ENCODE measurements around the gene POU3F3. TPM values are rescaled to one million over a fixed set of nuclear protein-coding genes. Genes with fewer than 3 reads are reported as not detected.

The POU3F3 gene
- total RNA-seq, 1 experiment from 2014 or later, result not detected

DNA sequence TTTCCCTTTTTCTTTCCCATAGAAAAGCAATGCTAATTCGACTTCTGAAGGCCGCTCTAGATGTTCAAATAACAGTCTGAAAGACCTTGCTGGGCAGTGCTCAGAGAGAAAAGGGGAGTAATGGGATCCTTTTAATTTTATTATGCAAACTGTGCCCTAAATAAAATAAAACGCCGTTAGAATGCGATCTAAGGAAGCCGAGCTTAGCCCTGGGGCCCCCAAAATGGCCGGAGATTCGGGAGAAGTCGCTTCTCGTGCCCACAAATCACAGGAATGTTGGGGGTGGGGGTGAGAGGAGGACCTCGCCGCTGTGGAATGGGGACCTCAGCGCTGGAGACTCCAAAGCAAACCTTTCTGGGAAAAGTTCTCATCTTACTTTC lies 8.4 kb upstream of the POU3F3 start (continued):
- TF ChIP-seq, protein P1, sequence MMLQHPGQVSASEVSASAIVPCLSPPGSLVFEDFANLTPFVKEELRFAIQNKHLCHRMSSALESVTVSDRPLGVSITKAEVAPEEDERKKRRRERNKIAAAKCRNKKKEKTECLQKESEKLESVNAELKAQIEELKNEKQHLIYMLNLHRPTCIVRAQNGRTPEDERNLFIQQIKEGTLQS (IDR thresholded peaks at IDR 0.05), result no peak
- TF ChIP-seq TCF7L2 (IDR thresholded peaks at IDR 0.05; ENCODE audit: borderline replicate concordance, extremely low read depth, insufficient read depth, insufficient read length), result no peak
- no peak for TF ChIP-seq POLR2A (IDR thresholded peaks at IDR 0.05; ENCODE audit: borderline replicate concordance, extremely low read depth, insufficient read depth, insufficient read length)
- TF ChIP-seq EZH2 (IDR thresholded peaks at IDR 0.05), result no peak
- TF ChIP-seq CBX3 (IDR thresholded peaks at IDR 0.05; ENCODE audit: low read depth), result no peak
- no peak for TF ChIP-seq RAD21 (IDR thresholded peaks at IDR 0.05; ENCODE audit: low read depth)
- TF ChIP-seq SIN3A (IDR thresholded peaks at IDR 0.05; ENCODE audit: low read depth), result no peak
- TF ChIP-seq SP1 (IDR thresholded peaks at IDR 0.05; ENCODE audit: low read depth), result no peak
- no peak for TF ChIP-seq ZNF274 (IDR thresholded peaks at IDR 0.05; ENCODE audit: low read depth, low read length)
- TF ChIP-seq ELF1 (IDR thresholded peaks at IDR 0.05; ENCODE audit: borderline replicate concordance, low read depth), result no peak

DNA sequence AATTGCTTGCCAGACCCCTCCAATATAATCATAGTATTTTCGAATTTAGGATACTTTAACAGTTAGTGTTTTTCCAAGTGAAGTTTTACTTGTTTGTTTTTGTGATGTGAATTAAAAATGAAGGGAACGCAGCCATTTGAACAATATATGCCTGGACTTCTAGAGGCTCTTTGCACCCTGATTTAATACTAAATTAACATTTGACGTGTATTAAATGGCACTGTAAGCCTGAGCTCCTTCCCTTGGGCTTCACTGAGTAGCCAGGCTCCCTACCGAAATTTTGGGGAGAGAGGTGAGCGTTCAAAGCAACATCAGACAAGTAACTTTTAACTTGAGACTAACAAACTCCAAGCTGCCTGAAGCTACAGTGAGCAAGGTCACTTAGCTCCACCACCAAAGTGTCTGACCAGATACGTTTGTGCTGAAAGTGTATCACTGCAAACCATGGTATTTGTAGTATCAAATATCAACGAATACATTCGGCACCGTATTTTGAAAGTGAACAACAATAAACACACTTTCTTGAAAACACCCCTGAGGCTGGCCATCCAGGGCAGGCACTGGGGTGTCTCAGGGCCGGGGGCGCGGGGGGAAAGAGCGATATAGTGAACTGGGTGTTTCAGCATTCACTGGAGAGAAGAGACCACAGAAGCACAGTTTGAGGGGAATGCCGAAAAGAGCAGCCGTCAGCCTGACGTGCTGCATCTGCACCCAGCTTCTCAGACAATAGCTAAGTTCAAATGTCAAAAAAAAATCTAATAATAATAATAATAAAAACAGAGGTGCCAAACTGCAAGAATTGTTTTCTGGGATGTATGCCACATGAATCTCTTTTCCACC lies 7.7 kb upstream of the POU3F3 start:
- RAD21 ChIA-PET (ENCODE audit: low non-redundant PET in 1 of 2, low total read pairs in 2 of 2, uncharacterized antibody in 2 of 2, unreplicated experiment in 2 of 2), result no interaction called here
- H2AFZ ChIP-seq (ENCODE audit: low read depth, low read length, poor library complexity, severe bottlenecking), result no peak overlapping the region

More for the DNA sequence above, 7.7 kb upstream of the POU3F3 start:
- no peaks in the 10 kb centered on the region for H3K36me3 ChIP-seq (ENCODE audit: control insufficient read depth in 1 of 2, insufficient read depth in 2 of 2, low read length in 2 of 2)
- DNase-seq (ENCODE audit: low read depth, low spot score) (no peak), ATAC-seq (no peak)
- no peak overlapping the region for H3K4me3 ChIP-seq (replicated peaks in 1 of 2; ENCODE audit: low read depth in 1 of 2, low read length in 2 of 2)
- CTCF ChIA-PET, result interaction anchor here (1.2 to 1.9 kb wide), 2 partner anchors 14 to 1685 kb away, joined by 4 read pairs; no protein-coding TSS in a partner anchor
- no peak overlapping the region for H3K4me2 ChIP-seq (ENCODE audit: low read length)
- POLR2A ChIA-PET, result no interaction called here
- intact Hi-C loops (cut with micrococcal nuclease), result loop anchor here (5.0 kb wide), 1 partner anchor 1869 kb away; no protein-coding TSS in a partner anchor
- H3K9ac ChIP-seq (ENCODE audit: low read length), result no peak overlapping the region
- H3K9me2 ChIP-seq (ENCODE audit: insufficient read depth), result no peaks in the 10 kb centered on the region
- no peaks in the 10 kb centered on the region for H4K20me1 ChIP-seq (ENCODE audit: insufficient read depth)
- H3K9me3 ChIP-seq (ENCODE audit: control insufficient read depth in 1 of 2, insufficient read depth in 1 of 2, low read depth in 1 of 2, low read length in 2 of 2), result no peaks in the 10 kb centered on the region
- H3K27ac ChIP-seq (ENCODE audit: low read depth, low read length), result no peak overlapping the region
- H3K79me2 ChIP-seq (ENCODE audit: insufficient read depth, low read length), result no peaks in the 10 kb centered on the region
- H3K27me3 ChIP-seq (ENCODE audit: insufficient read depth, low read length), result peaks cover 6% of the 10 kb centered on the region; the same call in 1 of the 2 replicates
- BruUV-seq (replicated peaks), result no TSS peak
- H3K4me1 ChIP-seq (ENCODE audit: control insufficient read depth in 1 of 2, insufficient read depth in 2 of 2, low read length in 2 of 2), result no peaks in the 10 kb centered on the region
- TF ChIP-seq, protein P2, sequence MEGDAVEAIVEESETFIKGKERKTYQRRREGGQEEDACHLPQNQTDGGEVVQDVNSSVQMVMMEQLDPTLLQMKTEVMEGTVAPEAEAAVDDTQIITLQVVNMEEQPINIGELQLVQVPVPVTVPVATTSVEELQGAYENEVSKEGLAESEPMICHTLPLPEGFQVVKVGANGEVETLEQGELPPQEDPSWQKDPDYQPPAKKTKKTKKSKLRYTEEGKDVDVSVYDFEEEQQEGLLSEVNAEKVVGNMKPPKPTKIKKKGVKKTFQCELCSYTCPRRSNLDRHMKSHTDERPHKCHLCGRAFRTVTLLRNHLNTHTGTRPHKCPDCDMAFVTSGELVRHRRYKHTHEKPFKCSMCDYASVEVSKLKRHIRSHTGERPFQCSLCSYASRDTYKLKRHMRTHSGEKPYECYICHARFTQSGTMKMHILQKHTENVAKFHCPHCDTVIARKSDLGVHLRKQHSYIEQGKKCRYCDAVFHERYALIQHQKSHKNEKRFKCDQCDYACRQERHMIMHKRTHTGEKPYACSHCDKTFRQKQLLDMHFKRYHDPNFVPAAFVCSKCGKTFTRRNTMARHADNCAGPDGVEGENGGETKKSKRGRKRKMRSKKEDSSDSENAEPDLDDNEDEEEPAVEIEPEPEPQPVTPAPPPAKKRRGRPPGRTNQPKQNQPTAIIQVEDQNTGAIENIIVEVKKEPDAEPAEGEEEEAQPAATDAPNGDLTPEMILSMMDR (IDR thresholded peaks at IDR 0.05 in 2 of 3, conservative IDR thresholded peaks at IDR 0.05 in 1 of 3; ENCODE audit: borderline replicate concordance in 1 of 3, insufficient read depth in 1 of 3, low read depth in 2 of 3, low read length in 2 of 3), result no peak
- TF ChIP-seq, protein P3, sequence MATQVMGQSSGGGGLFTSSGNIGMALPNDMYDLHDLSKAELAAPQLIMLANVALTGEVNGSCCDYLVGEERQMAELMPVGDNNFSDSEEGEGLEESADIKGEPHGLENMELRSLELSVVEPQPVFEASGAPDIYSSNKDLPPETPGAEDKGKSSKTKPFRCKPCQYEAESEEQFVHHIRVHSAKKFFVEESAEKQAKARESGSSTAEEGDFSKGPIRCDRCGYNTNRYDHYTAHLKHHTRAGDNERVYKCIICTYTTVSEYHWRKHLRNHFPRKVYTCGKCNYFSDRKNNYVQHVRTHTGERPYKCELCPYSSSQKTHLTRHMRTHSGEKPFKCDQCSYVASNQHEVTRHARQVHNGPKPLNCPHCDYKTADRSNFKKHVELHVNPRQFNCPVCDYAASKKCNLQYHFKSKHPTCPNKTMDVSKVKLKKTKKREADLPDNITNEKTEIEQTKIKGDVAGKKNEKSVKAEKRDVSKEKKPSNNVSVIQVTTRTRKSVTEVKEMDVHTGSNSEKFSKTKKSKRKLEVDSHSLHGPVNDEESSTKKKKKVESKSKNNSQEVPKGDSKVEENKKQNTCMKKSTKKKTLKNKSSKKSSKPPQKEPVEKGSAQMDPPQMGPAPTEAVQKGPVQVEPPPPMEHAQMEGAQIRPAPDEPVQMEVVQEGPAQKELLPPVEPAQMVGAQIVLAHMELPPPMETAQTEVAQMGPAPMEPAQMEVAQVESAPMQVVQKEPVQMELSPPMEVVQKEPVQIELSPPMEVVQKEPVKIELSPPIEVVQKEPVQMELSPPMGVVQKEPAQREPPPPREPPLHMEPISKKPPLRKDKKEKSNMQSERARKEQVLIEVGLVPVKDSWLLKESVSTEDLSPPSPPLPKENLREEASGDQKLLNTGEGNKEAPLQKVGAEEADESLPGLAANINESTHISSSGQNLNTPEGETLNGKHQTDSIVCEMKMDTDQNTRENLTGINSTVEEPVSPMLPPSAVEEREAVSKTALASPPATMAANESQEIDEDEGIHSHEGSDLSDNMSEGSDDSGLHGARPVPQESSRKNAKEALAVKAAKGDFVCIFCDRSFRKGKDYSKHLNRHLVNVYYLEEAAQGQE (IDR thresholded peaks at IDR 0.05; ENCODE audit: low read depth), result no peak
- TF ChIP-seq SP1 (IDR thresholded peaks at IDR 0.05; ENCODE audit: low read depth), result no peak
- TF ChIP-seq YY1 (IDR thresholded peaks at IDR 0.05; ENCODE audit: extremely low read depth, insufficient replicate concordance, low read depth, low read length), result no peak
- TF ChIP-seq TCF7L2 (IDR thresholded peaks at IDR 0.05; ENCODE audit: borderline replicate concordance, extremely low read depth, insufficient read depth, insufficient read length), result no peak
- no peak for TF ChIP-seq SRF (IDR thresholded peaks at IDR 0.05; ENCODE audit: low read depth)
- TF ChIP-seq, protein P4, sequence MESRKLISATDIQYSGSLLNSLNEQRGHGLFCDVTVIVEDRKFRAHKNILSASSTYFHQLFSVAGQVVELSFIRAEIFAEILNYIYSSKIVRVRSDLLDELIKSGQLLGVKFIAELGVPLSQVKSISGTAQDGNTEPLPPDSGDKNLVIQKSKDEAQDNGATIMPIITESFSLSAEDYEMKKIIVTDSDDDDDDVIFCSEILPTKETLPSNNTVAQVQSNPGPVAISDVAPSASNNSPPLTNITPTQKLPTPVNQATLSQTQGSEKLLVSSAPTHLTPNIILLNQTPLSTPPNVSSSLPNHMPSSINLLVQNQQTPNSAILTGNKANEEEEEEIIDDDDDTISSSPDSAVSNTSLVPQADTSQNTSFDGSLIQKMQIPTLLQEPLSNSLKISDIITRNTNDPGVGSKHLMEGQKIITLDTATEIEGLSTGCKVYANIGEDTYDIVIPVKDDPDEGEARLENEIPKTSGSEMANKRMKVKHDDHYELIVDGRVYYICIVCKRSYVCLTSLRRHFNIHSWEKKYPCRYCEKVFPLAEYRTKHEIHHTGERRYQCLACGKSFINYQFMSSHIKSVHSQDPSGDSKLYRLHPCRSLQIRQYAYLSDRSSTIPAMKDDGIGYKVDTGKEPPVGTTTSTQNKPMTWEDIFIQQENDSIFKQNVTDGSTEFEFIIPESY (IDR thresholded peaks at IDR 0.05; ENCODE audit: extremely low read depth, insufficient replicate concordance, low read length), result no peak
- TF ChIP-seq CBX3 (IDR thresholded peaks at IDR 0.05; ENCODE audit: low read depth), result no peak
- no peak for TF ChIP-seq POLR2A (IDR thresholded peaks at IDR 0.05; ENCODE audit: borderline replicate concordance, extremely low read depth, insufficient read depth, insufficient read length)

All from HCT116 (cell line).